Liver (tissue), 3 donors: ENCODE data around the gene JMJD7.

Source experiments
- ATF3 ChIP-seq: IDR thresholded peaks from 2 replicates; pipeline ENCODE4 v1.6.1; 2016; ENCODE audit warnings: antibody characterized with exemption
- CTCF ChIP-seq: fragments of 150-350 bp; IDR thresholded peaks from 2 replicates; pipeline ENCODE4 v1.5.1; 2017; ENCODE audit warnings: improper control_type of control experiment, low read depth, low read length; ENCODE audit not compliant: missing input control
- FOXA1 ChIP-seq: IDR thresholded peaks from 2 replicates; pipeline ENCODE4 v1.6.1; 2016; ENCODE audit warnings: antibody characterized with exemption
- HNF4G ChIP-seq: IDR thresholded peaks from 2 replicates; pipeline ENCODE4 v1.6.1; 2016; ENCODE audit warnings: antibody characterized with exemption
- JUND ChIP-seq, 2 donors: IDR thresholded peaks; 2 replicates each; pipeline ENCODE4 v1.6.1; 2016; ENCODE audit warnings: antibody characterized with exemption in 2 of 2
- MAX ChIP-seq: IDR thresholded peaks from 2 replicates; pipeline ENCODE4 v1.6.1; 2016; ENCODE audit warnings: antibody characterized with exemption
- RAD21 ChIP-seq, 2 donors: IDR thresholded peaks; 2 replicates each; pipeline ENCODE4 v1.6.1; 2016; ENCODE audit warnings: antibody characterized with exemption in 2 of 2, mild to moderate bottlenecking in 2 of 2
- RXRA ChIP-seq, 2 donors: IDR thresholded peaks; 2 replicates each; pipeline ENCODE4 v1.6.1; 2017 to 2018; ENCODE audit warnings: antibody characterized with exemption in 2 of 2, mild to moderate bottlenecking in 1 of 2
- TAF1 ChIP-seq: conservative IDR thresholded peaks from 2 replicates; pipeline ENCODE4 v1.6.1; 2016; ENCODE audit warnings: antibody characterized with exemption, mild to moderate bottlenecking
- ZBTB33 ChIP-seq: IDR thresholded peaks from 2 replicates; pipeline ENCODE4 v1.6.1; 2016; ENCODE audit warnings: antibody characterized with exemption
- donor health status: healthy.
- donor health status: healthy.

- TF ChIP-seq CTCF (no peak), ZBTB33 (no peak), FOXA1 (no peak), RXRA (IDR thresholded peaks at IDR 0.05) (no peak), RAD21 (IDR thresholded peaks at IDR 0.05) (no peak), JUND (IDR thresholded peaks at IDR 0.05) (no peak), MAX (no peak), ATF3 (no peak), HNF4G (no peak), TAF1 (no peak)
Measured at GRCh38 chr15:41828807-41829141, 882 bp downstream of the JMJD7 start.
